GM21381 (cell line): ENCODE measurements around the gene FOXL1.

Source experiments
- ATAC-seq: cut with Tn5 transposase; IDR thresholded peaks from one replicate; pipeline ENCODE4 v1.9.1; 2021; ENCODE audit warnings: mild to moderate bottlenecking, moderate library complexity; ENCODE audit not compliant: unreplicated experiment

The FOXL1 gene

GRCh38 chr16:86598607-86599565 is 20.5 kb downstream of the FOXL1 start:
- ATAC-seq = no peak

GRCh38 chr16:86601356-86601755 is 23.0 kb downstream of the FOXL1 start:
- no peak for ATAC-seq

GRCh38 chr16:86602521-86602920 is 24.2 kb downstream of the FOXL1 start:
- ATAC-seq = no peak

- no peak for ATAC-seq
These were observed 26.3 kb downstream of the FOXL1 start for GRCh38 chr16:86604436-86605193.

GRCh38 chr16:86605950-86606349 is 27.6 kb downstream of the FOXL1 start:
- no peak for ATAC-seq

- ATAC-seq = no peak
These were observed 30.0 kb downstream of the FOXL1 start for GRCh38 chr16:86608301-86608747.

GRCh38 chr16:86609115-86609514 is 30.8 kb downstream of the FOXL1 start:
- no peak for ATAC-seq

- no peak for ATAC-seq
These were observed 31.3 kb downstream of the FOXL1 start for GRCh38 chr16:86609661-86610060.

- no peak for ATAC-seq
These were observed 32.6 kb downstream of the FOXL1 start for GRCh38 chr16:86610779-86611524.

- ATAC-seq = no peak
These were observed 33.1 kb downstream of the FOXL1 start for GRCh38 chr16:86611525-86611855.

- ATAC-seq = no peak
These were observed 33.6 kb downstream of the FOXL1 start for GRCh38 chr16:86611941-86612340.

GRCh38 chr16:86614699-86615098 is 36.4 kb downstream of the FOXL1 start:
- ATAC-seq = no peak

- no peak for ATAC-seq
These were observed 38.6 kb downstream of the FOXL1 start for GRCh38 chr16:86616906-86617305.

- ATAC-seq = no peak
These were observed 40.3 kb downstream of the FOXL1 start for GRCh38 chr16:86618431-86619238.

GRCh38 chr16:86619239-86619794 is 41.0 kb downstream of the FOXL1 start:
- no peak for ATAC-seq

- ATAC-seq = no peak
These were observed 41.8 kb downstream of the FOXL1 start for GRCh38 chr16:86620184-86620583.

GRCh38 chr16:86621966-86622365 is 43.6 kb downstream of the FOXL1 start:
- ATAC-seq = no peak

- no peak for ATAC-seq
These were observed 44.6 kb downstream of the FOXL1 start for GRCh38 chr16:86622700-86623615.

- ATAC-seq = no peak
These were observed 46.7 kb downstream of the FOXL1 start for GRCh38 chr16:86625029-86625428.
